ENCODE data around the gene CCNQ.

Gene CCNQ

DNA sequence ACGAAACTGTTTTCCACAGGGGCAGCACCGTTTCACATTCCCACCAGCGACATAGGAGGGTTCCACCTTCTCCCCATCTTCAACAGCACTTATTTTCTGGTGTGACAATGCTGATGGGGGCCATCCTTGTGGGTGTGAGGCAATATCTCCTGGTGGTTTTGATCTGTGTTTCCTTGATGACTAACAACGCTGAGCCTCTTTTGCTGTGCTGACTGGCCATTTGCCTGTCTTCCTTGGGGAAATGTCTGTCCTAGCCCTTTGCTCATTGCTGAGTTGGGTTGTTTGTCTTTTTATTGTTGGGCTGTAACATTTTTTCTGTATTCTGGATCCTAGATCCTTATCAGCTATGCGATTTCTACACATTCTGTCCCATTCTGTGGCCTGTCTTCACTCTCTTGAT, 47.8 kb downstream of the CCNQ start:
- no peak overlapping the region for H3K4me3 ChIP-seq (ENCODE audit: low read depth, low read length)
- TF ChIP-seq MYC (IDR thresholded peaks at IDR 0.05; ENCODE audit: low read depth, low read length) = no peak
- TF ChIP-seq, protein P1, sequence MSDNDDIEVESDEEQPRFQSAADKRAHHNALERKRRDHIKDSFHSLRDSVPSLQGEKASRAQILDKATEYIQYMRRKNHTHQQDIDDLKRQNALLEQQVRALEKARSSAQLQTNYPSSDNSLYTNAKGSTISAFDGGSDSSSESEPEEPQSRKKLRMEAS (IDR thresholded peaks at IDR 0.05; ENCODE audit: low read depth, low read length) = no peak
- TF ChIP-seq, protein P2, sequence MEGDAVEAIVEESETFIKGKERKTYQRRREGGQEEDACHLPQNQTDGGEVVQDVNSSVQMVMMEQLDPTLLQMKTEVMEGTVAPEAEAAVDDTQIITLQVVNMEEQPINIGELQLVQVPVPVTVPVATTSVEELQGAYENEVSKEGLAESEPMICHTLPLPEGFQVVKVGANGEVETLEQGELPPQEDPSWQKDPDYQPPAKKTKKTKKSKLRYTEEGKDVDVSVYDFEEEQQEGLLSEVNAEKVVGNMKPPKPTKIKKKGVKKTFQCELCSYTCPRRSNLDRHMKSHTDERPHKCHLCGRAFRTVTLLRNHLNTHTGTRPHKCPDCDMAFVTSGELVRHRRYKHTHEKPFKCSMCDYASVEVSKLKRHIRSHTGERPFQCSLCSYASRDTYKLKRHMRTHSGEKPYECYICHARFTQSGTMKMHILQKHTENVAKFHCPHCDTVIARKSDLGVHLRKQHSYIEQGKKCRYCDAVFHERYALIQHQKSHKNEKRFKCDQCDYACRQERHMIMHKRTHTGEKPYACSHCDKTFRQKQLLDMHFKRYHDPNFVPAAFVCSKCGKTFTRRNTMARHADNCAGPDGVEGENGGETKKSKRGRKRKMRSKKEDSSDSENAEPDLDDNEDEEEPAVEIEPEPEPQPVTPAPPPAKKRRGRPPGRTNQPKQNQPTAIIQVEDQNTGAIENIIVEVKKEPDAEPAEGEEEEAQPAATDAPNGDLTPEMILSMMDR (IDR thresholded peaks at IDR 0.05; ENCODE audit: low read depth, low read length) = no peak
- no peak for TF ChIP-seq POLR2A (IDR thresholded peaks at IDR 0.05; ENCODE audit: extremely low read depth, insufficient read length)
- DNase-seq (ENCODE audit: low read depth) = peak; percentile 82

DNA sequence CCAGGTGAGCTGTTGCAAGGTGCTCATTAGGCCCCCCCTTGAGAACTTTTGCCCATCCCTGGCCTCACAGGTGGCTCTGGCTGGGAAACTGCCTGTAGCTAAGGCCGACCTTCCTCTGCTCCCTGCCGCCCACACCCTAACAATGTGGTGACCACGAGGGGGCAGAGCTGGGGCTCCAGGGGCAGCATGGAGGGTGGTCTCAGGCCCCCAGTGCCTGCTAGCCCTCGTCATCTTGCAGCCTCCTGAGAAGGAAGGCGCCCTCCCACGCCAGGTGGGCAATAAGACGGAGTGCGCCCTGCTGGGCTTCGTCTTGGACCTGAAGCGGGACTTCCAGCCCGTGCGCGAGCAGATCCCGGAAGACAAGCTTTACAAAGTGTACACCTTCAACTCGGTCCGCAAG, 49.1 kb downstream of the CCNQ start:
- TF ChIP-seq, protein P1 (IDR thresholded peaks at IDR 0.05; ENCODE audit: low read depth, low read length) = no peak
- TF ChIP-seq POLR2A (IDR thresholded peaks at IDR 0.05; ENCODE audit: extremely low read depth, insufficient read length) (no peak), MYC (IDR thresholded peaks at IDR 0.05; ENCODE audit: low read depth, low read length) (no peak)
- TF ChIP-seq, protein P2 (IDR thresholded peaks at IDR 0.05; ENCODE audit: low read depth, low read length) = peak; percentile 0
- no peak overlapping the region for H3K4me3 ChIP-seq (ENCODE audit: low read depth, low read length)
- DNase-seq (ENCODE audit: low read depth) = no peak

DNA sequence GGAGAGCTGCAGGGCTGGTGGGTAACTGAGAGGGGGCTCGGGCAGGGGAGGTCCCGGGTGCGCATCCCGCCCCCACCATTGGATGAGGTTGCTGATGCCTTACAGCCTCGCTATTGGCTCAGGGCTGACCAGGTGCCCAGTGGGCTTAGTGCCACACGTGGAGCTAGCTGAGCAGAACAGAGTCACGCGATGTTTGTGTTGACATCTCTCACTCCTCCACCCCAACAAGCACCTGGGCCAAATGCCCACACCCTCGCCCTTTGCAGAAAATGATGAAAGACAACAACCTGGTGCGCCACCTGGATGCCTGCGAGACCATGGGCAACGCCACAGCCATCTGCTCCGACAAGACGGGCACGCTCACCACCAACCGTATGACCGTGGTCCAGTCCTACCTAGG, 49.7 kb downstream of the CCNQ start:
- DNase-seq (ENCODE audit: low read depth) = no peak
- H3K4me3 ChIP-seq (ENCODE audit: low read depth, low read length) = no peak overlapping the region
- TF ChIP-seq, protein P2 (IDR thresholded peaks at IDR 0.05; ENCODE audit: low read depth, low read length) = no peak
- TF ChIP-seq, protein P1 (IDR thresholded peaks at IDR 0.05; ENCODE audit: low read depth, low read length) = no peak
- no peak for TF ChIP-seq POLR2A (IDR thresholded peaks at IDR 0.05; ENCODE audit: extremely low read depth, insufficient read length)
- TF ChIP-seq MYC (IDR thresholded peaks at IDR 0.05; ENCODE audit: low read depth, low read length) = no peak

DNA sequence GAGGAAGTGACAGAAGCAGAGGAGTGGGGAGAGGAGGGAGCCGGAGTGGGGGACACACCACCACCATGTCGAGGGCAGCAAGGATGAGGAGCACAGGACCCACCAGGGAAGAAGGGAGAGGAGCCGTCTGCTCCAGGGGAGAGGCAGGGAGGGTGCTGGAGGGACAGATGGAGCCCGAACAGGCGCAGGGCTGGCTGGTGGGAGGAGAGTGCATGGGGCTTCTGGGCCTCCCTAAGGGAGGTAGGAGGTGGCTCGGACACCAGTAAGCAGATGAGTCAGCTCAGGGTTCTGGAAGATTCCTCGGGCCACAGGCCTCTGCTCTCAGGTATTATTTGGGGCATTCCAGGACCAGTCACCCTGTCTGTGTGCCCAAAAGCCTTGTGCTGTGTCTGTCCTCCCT, 51.7 kb downstream of the CCNQ start:
- TF ChIP-seq, protein P1 (IDR thresholded peaks at IDR 0.05; ENCODE audit: low read depth, low read length) = no peak
- TF ChIP-seq POLR2A (IDR thresholded peaks at IDR 0.05; ENCODE audit: extremely low read depth, insufficient read length) = no peak
- TF ChIP-seq, protein P2 (IDR thresholded peaks at IDR 0.05; ENCODE audit: low read depth, low read length) = no peak
- TF ChIP-seq MYC (IDR thresholded peaks at IDR 0.05; ENCODE audit: low read depth, low read length) = no peak
- no peak overlapping the region for H3K4me3 ChIP-seq (ENCODE audit: low read depth, low read length)
- DNase-seq (ENCODE audit: low read depth) = no peak

DNA sequence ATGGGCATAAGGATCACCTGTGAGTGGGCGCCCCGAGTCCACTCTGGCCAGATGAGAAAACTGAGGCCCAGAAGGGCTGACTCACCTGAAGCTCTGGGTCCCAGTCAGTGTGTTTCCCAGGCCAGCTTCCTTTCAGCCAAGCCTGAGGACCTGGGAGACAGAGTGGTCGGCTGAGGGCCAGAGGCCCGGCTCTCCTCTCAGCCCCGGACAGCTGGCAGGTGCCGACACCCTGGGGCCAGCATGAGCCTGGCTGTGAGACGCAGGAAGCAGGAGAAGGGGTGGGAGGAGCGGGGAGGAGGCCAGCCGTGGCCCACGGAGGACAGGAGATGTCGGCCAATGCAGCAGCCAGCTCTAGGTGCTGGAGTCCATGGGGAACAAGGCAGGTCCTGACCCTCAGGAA, 52.6 kb downstream of the CCNQ start:
- H3K4me3 ChIP-seq (ENCODE audit: low read depth, low read length) = no peak overlapping the region
- no peak for TF ChIP-seq POLR2A (IDR thresholded peaks at IDR 0.05; ENCODE audit: extremely low read depth, insufficient read length)
- TF ChIP-seq, protein P1 (IDR thresholded peaks at IDR 0.05; ENCODE audit: low read depth, low read length) = no peak
- no peak for DNase-seq (ENCODE audit: low read depth)

DNA sequence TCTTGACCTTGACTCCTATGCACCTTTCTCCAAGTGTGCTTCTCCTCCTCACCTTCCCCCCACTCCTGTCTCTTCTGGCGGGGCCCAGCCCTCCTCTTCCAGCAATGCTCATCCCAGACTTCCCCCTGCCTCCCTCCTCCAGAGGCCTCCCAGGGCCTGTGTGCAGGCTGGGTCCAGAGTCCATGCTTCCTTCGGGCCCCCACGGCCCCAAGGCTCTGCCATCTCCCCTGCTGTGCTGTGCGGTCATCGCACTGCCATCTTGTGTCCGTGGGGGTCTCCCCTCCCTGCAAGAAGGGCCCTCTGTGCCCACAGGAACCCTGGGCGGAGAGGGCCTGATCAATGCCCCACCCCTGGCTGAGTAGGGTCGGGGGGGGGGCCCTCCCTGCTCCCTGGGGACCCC, 54.2 kb downstream of the CCNQ start:
- H3K4me3 ChIP-seq (ENCODE audit: low read depth, low read length) = no peak overlapping the region
- no peak for TF ChIP-seq MYC (IDR thresholded peaks at IDR 0.05; ENCODE audit: low read depth, low read length)
- no peak for DNase-seq (ENCODE audit: low read depth)

DNA sequence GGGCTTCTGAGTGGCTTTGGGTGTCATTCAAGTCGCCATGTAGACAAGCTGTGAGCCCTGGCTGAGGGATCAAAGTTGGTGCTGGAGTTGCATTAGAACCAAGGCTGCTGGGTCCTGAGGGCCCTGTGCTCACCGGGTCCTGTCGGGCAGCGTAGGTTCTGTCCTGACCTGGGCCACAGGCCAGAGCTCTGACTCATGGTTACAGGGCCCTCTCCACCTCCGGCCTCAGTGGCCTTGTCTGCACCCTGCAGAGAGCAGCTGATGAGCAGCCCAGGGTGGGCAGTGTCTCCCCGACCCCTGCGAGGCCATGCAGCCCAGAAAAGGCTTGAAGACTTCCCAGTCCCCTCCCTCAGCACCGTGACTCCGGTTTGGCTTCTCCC, 59.0 kb downstream of the CCNQ start:
- DNase-seq (ENCODE audit: low read depth) = no peak
- no peak overlapping the region for H3K4me3 ChIP-seq (ENCODE audit: low read depth, low read length)
- TF ChIP-seq POLR2A (IDR thresholded peaks at IDR 0.05; ENCODE audit: extremely low read depth, insufficient read length) = no peak
- TF ChIP-seq MYC (IDR thresholded peaks at IDR 0.05; ENCODE audit: low read depth, low read length) = no peak
- TF ChIP-seq, protein P1 (IDR thresholded peaks at IDR 0.05; ENCODE audit: low read depth, low read length) = no peak
- TF ChIP-seq, protein P2 (IDR thresholded peaks at IDR 0.05; ENCODE audit: low read depth, low read length) = no peak

All from NB4 (cell line).